Skeletal muscle satellite cell (primary cell): ENCODE measurements around the gene EBF4.

Source experiments
- H3K27me3 ChIP-seq: 2 replicates; pipeline ENCODE4 v1.7.0; 2013; ENCODE audit warnings: low read length; ENCODE audit not compliant: control insufficient read depth, insufficient read depth
- H3K36me3 ChIP-seq: 2 replicates; pipeline ENCODE4 v1.7.0; 2013; ENCODE audit warnings: mild to moderate bottlenecking, control low read depth, low read length; ENCODE audit not compliant: insufficient read depth
- H3K4me1 ChIP-seq: 2 replicates; pipeline ENCODE4 v1.7.0; 2013; ENCODE audit warnings: low read length; ENCODE audit not compliant: control insufficient read depth, insufficient read depth
- H3K4me2 ChIP-seq: 2 replicates; pipeline ENCODE4 v1.7.0; 2013; ENCODE audit warnings: mild to moderate bottlenecking, low read length
- H3K4me3 ChIP-seq: 2 replicates; pipeline ENCODE4 v1.7.0; 2013; ENCODE audit warnings: low read length
- H3K9ac ChIP-seq: 2 replicates; pipeline ENCODE4 v1.7.0; 2013; ENCODE audit warnings: mild to moderate bottlenecking, low read depth, low read length, moderate library complexity
- H3K9me3 ChIP-seq: replicated peaks from 2 replicates; pipeline ENCODE4 v1.7.0; 2013; ENCODE audit warnings: mild to moderate bottlenecking, control low read depth, low read length

The EBF4 gene

DNA sequence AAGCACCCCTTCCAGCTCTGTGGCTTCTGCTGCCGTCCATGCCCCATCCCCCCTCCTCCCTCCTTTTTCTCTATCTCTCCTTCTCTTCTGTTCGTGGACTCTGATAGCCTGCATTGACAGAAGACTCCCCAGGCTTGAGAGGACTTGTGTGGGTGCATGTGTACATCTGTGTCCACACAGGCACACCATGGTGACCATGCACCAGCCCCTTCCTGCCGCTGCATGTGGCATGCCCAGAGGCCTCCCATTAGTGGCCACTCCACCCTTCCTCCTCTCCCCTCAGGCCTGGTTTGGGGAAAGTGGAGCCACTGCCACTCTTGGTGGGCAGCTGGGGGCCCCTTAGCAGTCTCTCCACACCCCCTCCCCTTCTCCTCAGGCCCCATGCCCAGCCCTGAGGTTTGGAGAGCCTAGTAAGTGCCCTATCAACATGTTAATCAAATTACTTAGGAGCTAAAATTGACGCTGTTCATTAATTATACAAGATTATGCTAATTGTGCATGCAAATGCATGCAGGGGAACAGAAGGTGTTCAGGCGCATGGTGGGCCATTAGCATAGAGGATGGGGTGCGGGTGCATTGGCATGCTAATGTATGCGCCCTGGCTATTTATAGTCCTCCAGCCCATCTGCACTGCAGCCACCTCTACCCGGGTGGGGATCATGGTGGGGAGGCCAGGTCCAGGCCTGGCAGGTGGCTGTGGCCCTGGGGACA, 45.9 kb downstream of the EBF4 start:
- H3K4me3 ChIP-seq: no peak overlapping the region
- no peaks in the 10 kb centered on the region for H3K4me1 ChIP-seq
- peaks cover 65% of the 10 kb centered on the region for H3K27me3 ChIP-seq
- H3K9me3 ChIP-seq: no peaks in the 10 kb centered on the region
- no peak overlapping the region for H3K9ac ChIP-seq
- no peak overlapping the region for H3K4me2 ChIP-seq
- H3K36me3 ChIP-seq: no peaks in the 10 kb centered on the region

DNA sequence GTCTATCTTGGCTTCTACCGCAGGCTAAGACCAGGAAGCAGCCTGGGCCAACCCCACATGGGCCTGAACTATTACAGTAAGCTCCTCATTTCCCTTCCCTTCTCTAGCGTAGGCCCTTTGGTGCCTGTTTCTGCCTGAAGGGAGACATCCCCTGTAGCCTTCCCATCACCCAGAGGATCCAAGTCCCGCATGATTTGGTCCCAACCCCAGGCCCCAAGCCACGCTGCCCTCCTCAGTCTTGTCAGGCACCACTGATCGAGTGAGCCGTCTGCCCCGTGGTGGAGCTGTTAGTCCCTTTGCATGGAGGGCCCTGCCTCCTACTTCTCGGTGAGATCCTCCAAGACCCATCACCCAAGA, 46.4 kb downstream of the EBF4 start:
- H3K36me3 ChIP-seq: no peaks in the 10 kb centered on the region
- no peak overlapping the region for H3K4me3 ChIP-seq
- H3K4me2 ChIP-seq: no peak overlapping the region
- no peaks in the 10 kb centered on the region for H3K4me1 ChIP-seq
- no peaks in the 10 kb centered on the region for H3K9me3 ChIP-seq
- peaks cover 66% of the 10 kb centered on the region for H3K27me3 ChIP-seq
- no peak overlapping the region for H3K9ac ChIP-seq

DNA sequence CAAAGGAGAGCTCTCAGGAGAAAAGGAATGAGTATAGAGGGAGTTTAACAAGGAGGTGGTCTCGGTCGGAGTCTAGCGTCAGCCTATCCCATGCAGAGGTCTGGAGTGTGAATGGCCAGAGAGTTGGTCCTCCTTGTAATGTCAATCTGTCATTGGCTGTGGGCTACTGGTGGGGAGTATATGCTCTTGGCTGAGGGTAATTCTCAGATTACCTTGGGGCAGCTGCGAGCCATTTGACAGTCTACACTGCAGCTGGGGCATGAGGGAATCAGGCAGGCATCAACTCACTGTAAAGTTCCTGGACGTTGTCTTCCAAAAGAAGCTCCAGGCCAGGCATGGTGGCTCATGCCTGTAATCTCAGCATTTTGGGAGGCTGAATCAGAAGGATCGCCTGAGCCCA, 48.1 kb downstream of the EBF4 start:
- H3K9me3 ChIP-seq: no peaks in the 10 kb centered on the region
- H3K4me3 ChIP-seq: no peak overlapping the region
- H3K27me3 ChIP-seq: peaks cover 61% of the 10 kb centered on the region
- H3K4me2 ChIP-seq: no peak overlapping the region
- H3K36me3 ChIP-seq: no peaks in the 10 kb centered on the region
- H3K9ac ChIP-seq: no peak overlapping the region
- no peaks in the 10 kb centered on the region for H3K4me1 ChIP-seq

DNA sequence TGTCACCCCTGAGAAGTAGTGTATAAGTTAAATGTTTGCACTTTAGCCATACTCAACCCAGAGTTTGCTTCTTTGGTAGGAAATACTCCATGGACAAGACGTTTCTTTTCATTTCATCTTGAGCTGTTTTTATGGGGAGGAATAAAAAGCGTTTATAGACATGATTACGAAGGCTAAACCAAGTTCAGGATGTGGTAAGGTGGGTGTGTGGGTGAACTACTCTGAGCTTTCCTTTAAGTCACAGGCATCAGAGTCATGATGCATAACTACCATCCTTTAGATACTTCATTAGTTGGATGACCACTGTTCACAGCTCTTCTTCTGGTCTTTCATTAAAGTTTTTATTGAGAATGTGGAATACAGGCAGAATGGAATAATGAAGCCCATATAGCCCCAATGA, 48.9 kb downstream of the EBF4 start:
- Histone ChIP-seq H3K9me3 (no peaks in the 10 kb centered on the region), H3K4me2 (no peak overlapping the region), H3K36me3 (no peaks in the 10 kb centered on the region), H3K4me1 (no peaks in the 10 kb centered on the region), H3K9ac (no peak overlapping the region), H3K27me3 (peaks cover 61% of the 10 kb centered on the region), H3K4me3 (no peak overlapping the region)

DNA sequence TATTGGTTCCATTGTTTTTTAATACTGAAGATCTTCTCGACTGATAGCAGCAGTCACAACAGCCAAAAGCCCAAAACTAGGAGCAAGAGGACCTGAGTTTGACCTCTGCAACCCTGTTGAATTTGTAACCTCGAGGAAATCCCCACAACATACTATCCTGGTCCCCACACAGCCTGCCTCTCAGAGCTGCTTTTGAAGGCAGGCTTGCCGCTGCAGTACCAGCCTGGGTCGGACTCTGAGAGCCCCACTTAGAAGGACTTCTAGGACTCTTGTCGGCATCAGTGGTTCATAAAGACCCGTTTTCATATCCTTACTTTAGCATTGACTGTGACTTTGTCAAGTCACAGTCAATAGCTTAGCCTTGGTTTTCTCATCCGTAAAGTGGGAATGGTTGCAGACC, 49.3 kb downstream of the EBF4 start:
- Histone ChIP-seq H3K36me3 (no peaks in the 10 kb centered on the region), H3K4me1 (no peaks in the 10 kb centered on the region), H3K27me3 (peaks cover 65% of the 10 kb centered on the region), H3K9me3 (no peaks in the 10 kb centered on the region), H3K4me3 (no peak overlapping the region), H3K4me2 (no peak overlapping the region), H3K9ac (no peak overlapping the region)

GRCh38 chr20:2742431-2742830, 49.9 kb downstream of the EBF4 start:
- Histone ChIP-seq H3K4me2 (no peak overlapping the region), H3K4me1 (no peaks in the 10 kb centered on the region), H3K9ac (no peak overlapping the region), H3K27me3 (peaks cover 70% of the 10 kb centered on the region), H3K4me3 (no peak overlapping the region), H3K9me3 (no peaks in the 10 kb centered on the region), H3K36me3 (no peaks in the 10 kb centered on the region)

DNA sequence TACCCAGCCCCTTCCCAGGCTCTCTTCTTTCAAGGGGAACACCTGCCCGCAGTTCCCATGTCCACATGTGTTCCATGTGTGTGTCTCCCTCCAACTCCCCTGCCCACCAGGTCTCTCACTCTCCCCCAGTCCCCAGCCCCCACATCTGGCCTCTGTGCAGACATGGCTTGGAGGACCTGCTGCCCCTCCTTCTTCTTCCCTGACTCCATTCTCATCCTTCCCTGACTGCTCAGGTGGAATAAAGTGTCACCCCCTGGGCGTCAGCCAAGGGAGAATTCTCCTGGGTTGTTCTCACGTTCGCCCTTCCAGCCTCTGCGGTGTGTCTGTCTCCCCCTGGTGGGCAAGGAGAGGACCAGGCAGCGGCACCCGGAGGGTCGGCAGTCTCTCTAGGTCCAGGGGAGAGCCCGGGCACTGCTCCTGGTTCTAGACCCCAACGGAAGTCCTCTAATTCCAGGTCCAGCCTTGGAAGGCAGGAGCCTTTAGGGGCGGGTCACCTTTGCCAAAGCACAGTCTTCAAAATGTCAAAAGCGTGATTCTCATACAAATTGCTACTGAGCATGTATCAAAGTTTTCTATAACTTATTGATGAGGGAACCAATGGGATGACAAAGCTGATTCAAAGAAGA, 50.5 kb downstream of the EBF4 start:
- Histone ChIP-seq H3K27me3 (peaks cover 74% of the 10 kb centered on the region), H3K4me3 (no peak overlapping the region)

GRCh38 chr20:2745060-2745910, 52.7 kb downstream of the EBF4 start:
- Histone ChIP-seq H3K4me1 (no peaks in the 10 kb centered on the region), H3K4me2 (no peak overlapping the region)

More for the DNA sequence above, 50.5 kb downstream of the EBF4 start:
- H3K4me2 ChIP-seq: no peak overlapping the region
- no peaks in the 10 kb centered on the region for H3K4me1 ChIP-seq
- no peaks in the 10 kb centered on the region for H3K9me3 ChIP-seq
- H3K9ac ChIP-seq: no peak overlapping the region
- H3K36me3 ChIP-seq: no peaks in the 10 kb centered on the region

GRCh38 chr20:2745936-2746635, 53.5 kb downstream of the EBF4 start:
- Histone ChIP-seq H3K9me3 (no peaks in the 10 kb centered on the region), H3K4me2 (no peak overlapping the region), H3K9ac (no peak overlapping the region), H3K27me3 (peaks cover 81% of the 10 kb centered on the region), H3K4me3 (no peak overlapping the region), H3K36me3 (no peaks in the 10 kb centered on the region), H3K4me1 (no peaks in the 10 kb centered on the region)

More at GRCh38 chr20:2745060-2745910, 52.7 kb downstream of the EBF4 start:
- H3K27me3 ChIP-seq: peaks cover 81% of the 10 kb centered on the region
- H3K9ac ChIP-seq: no peak overlapping the region
- no peaks in the 10 kb centered on the region for H3K9me3 ChIP-seq
- no peaks in the 10 kb centered on the region for H3K36me3 ChIP-seq
- no peak overlapping the region for H3K4me3 ChIP-seq

DNA sequence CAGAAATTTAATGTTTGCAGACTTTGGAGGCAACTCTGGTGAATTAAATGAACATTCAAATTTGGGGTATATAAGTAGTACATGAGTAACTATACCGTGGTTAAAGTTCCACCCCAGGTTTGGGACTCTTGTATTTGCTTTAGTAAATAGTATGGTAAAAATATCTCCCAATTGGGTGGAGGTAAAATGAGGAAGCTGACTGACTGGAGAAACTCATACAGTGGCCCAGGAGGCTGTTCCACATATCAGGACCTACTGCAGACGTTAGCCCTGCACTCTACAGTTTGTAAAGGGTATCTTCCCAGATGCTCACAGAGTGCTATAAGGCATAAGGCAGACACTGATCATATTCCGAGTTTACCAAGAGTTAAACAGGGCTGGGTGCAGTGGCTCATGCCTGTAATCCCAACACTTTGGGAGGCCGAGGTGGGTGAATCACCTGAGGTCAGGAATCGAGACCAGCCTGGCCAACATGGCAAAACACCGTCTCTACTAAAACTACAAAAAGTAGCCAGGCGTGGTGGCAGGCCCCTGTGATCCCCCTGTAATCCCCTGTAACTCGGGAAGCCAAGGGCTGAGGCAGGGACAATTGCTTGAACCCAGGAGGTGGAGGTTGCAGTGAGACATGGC, 54.2 kb downstream of the EBF4 start:
- Histone ChIP-seq H3K4me1 (no peaks in the 10 kb centered on the region), H3K9ac (no peak overlapping the region), H3K36me3 (no peaks in the 10 kb centered on the region), H3K9me3 (no peaks in the 10 kb centered on the region), H3K4me2 (no peak overlapping the region), H3K27me3 (peaks cover 79% of the 10 kb centered on the region), H3K4me3 (no peak overlapping the region)
